Panc1 (cell line): Measurements from ENCODE around the gene PXDN. TPM values are rescaled to one million over a fixed set of nuclear protein-coding genes. Genes with fewer than 3 reads are reported as not detected.

Experiments used
- ATAC-seq: fragments of 200-7000 bp; cut with Tn5 transposase; 2 replicates; pipeline ENCODE4 v1.9.1; 2020; ENCODE audit warnings: mild to moderate bottlenecking, moderate library complexity
- BruUV-seq: library from RNA; stranded (reverse); fragments of 400-500 nt; replicated peaks from 2 replicates; lab custom pipeline; 2021; lab: Mats Ljungman, UMichigan
- CTCF ChIA-PET: fragments of 300-600 bp; sonication (Branson Sonifier 250); formaldehyde crosslinking; loops from one replicate; lab custom pipeline; 2022; ENCODE audit warnings: antibody characterized with exemption; lab: Charles Lee
- POLR2A ChIA-PET: fragments of 300-600 bp; sonication (Branson Sonifier 250); formaldehyde crosslinking; loops from one replicate; lab custom pipeline; 2022; ENCODE audit warnings: antibody characterized with exemption; lab: Charles Lee
- DNase-seq: peaks from one replicate; pipeline ENCODE4 v3.0.0-alpha.2; 2010; ENCODE audit warnings: low read depth, low spot score
- H3K27ac ChIP-seq: 2 replicates; pipeline ENCODE4 v1.5.1; 2011; ENCODE audit warnings: mild to moderate bottlenecking, low read length, inconsistent platforms
- H3K27me3 ChIP-seq: fragments of 200-500 bp; sonication (Bioruptor generic); 2 replicates; pipeline ENCODE4 v1.6.0; 2014; ENCODE audit warnings: low read length, inconsistent platforms; ENCODE audit not compliant: control insufficient read depth, insufficient read depth
- H3K36me3 ChIP-seq: fragments of 200-500 bp; sonication (Bioruptor generic); 2 replicates; pipeline ENCODE4 v1.5.1; 2014; ENCODE audit warnings: inconsistent platforms, mild to moderate bottlenecking, low read length, moderate library complexity; ENCODE audit not compliant: control insufficient read depth, insufficient read depth
- H3K4me1 ChIP-seq: 2 replicates; pipeline ENCODE4 v1.5.1; 2011; ENCODE audit warnings: inconsistent platforms, mild to moderate bottlenecking, low read length, moderate library complexity; ENCODE audit not compliant: control insufficient read depth, insufficient read depth
- H3K4me3 ChIP-seq, 2 experiments: 2 replicates each; pipeline ENCODE4 v1.5.1; 2011 to 2012; ENCODE audit warnings: low read depth in 2 of 2, low read length in 2 of 2, mild to moderate bottlenecking in 2 of 2, inconsistent platforms in 1 of 2, moderate library complexity in 1 of 2
- H3K9me3 ChIP-seq: fragments of 200-500 bp; sonication (Bioruptor generic); 2 replicates; pipeline ENCODE4 v1.5.1; 2014; ENCODE audit warnings: low read depth, mild to moderate bottlenecking, inconsistent platforms, low read length, moderate library complexity; ENCODE audit not compliant: control insufficient read depth, insufficient read depth
- POLR2AphosphoS5 ChIP-seq: IDR thresholded peaks from 2 replicates; pipeline ENCODE4 v1.6.1; 2012; ENCODE audit warnings: mild to moderate bottlenecking, low read depth, low read length, moderate library complexity
- SIN3A ChIP-seq: IDR thresholded peaks from 2 replicates; pipeline ENCODE4 v1.6.1; 2012; ENCODE audit warnings: low read depth, mild to moderate bottlenecking, low read length, moderate library complexity, borderline replicate concordance; ENCODE audit not compliant: insufficient read depth
- TCF7L2 ChIP-seq: IDR thresholded peaks from 2 replicates; pipeline ENCODE4 v1.6.1; 2011; ENCODE audit warnings: mild to moderate bottlenecking, low read depth, low read length, inconsistent platforms
- in situ Hi-C: cut with HindIII; loops from 2 replicates; pipeline ENCODE4 v1.10.0; 2016; ENCODE audit warnings: low sequenced_read_pairs, low pct_unique_long_range_greater_than_20kb
- intact Hi-C: fragments of 100-400 bp; cut with micrococcal nuclease; formaldehyde crosslinking; loops from one replicate; pipeline ENCODE4 v1.10.0; 2022; ENCODE audit not compliant: unreplicated experiment
- total RNA-seq: library from RNA; stranded (reverse); gene quantifications from one replicate; pipeline ENCODE4 v1.2.1, GENCODE V29; 2021; ENCODE audit not compliant: unreplicated experiment
- TF ChIP-seq, protein P1 (sequence below): fragments of 450-650 bp; IDR thresholded peaks from 2 replicates; pipeline ENCODE4 v1.5.1; 2017; ENCODE audit warnings: mild to moderate bottlenecking
- TF ChIP-seq, protein P2 (sequence below), 2 experiments: IDR thresholded peaks; 2 replicates each; pipeline ENCODE4 v1.6.1; 2011 to 2012; ENCODE audit warnings: low read depth in 2 of 2, control low read depth in 1 of 2, low read length in 1 of 2, mild to moderate bottlenecking in 1 of 2, moderate library complexity in 1 of 2; ENCODE audit not compliant: insufficient read depth in 1 of 2

The PXDN gene
- total RNA-seq, 1 experiment from 2014 or later = 2.5 TPM

DNA sequence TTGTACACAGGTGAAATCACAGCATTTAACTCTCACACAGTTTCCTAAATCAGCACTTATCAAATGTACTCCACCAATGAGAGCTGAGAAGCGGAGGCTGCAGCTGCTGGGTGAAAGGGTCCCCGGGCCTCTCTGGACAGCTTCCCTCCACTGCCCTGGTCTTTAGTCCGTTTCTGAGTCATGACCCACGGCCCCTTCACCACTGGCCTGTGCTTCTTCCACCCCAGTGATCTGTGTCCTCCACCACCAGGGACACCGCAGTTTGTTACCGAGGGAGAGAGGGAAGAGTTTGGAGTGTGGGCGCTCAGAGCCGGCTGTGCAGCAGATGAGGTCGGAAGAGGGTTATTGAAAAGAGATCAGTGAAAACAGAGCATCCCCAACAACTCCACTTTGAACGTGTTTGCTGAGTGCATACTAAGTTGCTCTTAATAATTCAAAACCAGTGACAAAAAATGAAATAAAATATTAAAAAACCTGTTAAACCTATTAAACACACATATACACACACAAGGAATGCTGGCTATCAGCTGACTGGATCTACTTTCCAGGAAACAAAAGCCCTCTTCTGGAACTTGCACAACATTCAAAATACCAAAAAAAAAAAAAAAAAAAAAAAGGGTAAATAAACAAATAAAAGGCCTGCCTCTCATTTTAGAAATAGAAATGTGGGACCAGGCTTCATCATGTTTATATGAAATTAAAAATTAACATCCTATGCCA is 54.1 kb downstream of the PXDN start:
- H3K4me3 ChIP-seq = no peak overlapping the region
- H3K4me1 ChIP-seq = peaks cover 30% of the 10 kb centered on the region
- no peaks in the 10 kb centered on the region for H3K36me3 ChIP-seq
- intact Hi-C loops (no loop called here), in situ Hi-C loops (no loop called here)
- no peak for TF ChIP-seq TCF7L2
- TF ChIP-seq POLR2AphosphoS5 = no peak
- TF ChIP-seq, protein P1, sequence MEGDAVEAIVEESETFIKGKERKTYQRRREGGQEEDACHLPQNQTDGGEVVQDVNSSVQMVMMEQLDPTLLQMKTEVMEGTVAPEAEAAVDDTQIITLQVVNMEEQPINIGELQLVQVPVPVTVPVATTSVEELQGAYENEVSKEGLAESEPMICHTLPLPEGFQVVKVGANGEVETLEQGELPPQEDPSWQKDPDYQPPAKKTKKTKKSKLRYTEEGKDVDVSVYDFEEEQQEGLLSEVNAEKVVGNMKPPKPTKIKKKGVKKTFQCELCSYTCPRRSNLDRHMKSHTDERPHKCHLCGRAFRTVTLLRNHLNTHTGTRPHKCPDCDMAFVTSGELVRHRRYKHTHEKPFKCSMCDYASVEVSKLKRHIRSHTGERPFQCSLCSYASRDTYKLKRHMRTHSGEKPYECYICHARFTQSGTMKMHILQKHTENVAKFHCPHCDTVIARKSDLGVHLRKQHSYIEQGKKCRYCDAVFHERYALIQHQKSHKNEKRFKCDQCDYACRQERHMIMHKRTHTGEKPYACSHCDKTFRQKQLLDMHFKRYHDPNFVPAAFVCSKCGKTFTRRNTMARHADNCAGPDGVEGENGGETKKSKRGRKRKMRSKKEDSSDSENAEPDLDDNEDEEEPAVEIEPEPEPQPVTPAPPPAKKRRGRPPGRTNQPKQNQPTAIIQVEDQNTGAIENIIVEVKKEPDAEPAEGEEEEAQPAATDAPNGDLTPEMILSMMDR = no peak
- TF ChIP-seq SIN3A = no peak
- TF ChIP-seq, protein P2, sequence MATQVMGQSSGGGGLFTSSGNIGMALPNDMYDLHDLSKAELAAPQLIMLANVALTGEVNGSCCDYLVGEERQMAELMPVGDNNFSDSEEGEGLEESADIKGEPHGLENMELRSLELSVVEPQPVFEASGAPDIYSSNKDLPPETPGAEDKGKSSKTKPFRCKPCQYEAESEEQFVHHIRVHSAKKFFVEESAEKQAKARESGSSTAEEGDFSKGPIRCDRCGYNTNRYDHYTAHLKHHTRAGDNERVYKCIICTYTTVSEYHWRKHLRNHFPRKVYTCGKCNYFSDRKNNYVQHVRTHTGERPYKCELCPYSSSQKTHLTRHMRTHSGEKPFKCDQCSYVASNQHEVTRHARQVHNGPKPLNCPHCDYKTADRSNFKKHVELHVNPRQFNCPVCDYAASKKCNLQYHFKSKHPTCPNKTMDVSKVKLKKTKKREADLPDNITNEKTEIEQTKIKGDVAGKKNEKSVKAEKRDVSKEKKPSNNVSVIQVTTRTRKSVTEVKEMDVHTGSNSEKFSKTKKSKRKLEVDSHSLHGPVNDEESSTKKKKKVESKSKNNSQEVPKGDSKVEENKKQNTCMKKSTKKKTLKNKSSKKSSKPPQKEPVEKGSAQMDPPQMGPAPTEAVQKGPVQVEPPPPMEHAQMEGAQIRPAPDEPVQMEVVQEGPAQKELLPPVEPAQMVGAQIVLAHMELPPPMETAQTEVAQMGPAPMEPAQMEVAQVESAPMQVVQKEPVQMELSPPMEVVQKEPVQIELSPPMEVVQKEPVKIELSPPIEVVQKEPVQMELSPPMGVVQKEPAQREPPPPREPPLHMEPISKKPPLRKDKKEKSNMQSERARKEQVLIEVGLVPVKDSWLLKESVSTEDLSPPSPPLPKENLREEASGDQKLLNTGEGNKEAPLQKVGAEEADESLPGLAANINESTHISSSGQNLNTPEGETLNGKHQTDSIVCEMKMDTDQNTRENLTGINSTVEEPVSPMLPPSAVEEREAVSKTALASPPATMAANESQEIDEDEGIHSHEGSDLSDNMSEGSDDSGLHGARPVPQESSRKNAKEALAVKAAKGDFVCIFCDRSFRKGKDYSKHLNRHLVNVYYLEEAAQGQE (IDR thresholded peaks at IDR 0.05; ENCODE audit: insufficient read depth in 1 of 2, low read depth in 2 of 2, low read length in 1 of 2) = no peak
- peak overlapping the region; percentile 75 for H3K27ac ChIP-seq
- no peaks in the 10 kb centered on the region for H3K27me3 ChIP-seq
- CTCF ChIA-PET = interaction anchor here (0.6 kb wide), 1 partner anchor 12 kb away, joined by 4 read pairs; no protein-coding TSS in a partner anchor
- DNase-seq (no peak), ATAC-seq (no peak)
- POLR2A ChIA-PET = no interaction called here
- no peaks in the 10 kb centered on the region for H3K9me3 ChIP-seq
- no TSS peak for BruUV-seq

DNA sequence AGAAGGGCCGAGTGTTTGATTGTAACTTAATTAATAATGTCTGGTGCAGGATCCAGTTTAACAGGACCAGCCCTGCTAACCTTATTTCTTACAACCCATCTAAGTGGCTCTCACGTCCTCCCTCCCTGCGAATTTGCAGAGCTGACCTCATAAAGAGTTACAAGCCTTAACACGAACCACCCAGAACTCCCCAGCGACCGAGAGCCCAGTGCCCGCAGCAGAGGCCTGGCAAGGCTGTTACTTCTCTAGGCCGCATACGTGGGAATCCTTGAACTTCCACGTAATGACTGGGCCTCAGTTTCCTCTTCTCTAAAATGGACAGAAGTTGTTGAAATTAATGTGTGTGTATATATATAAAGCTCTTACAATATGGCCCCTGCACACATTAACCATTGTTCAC is 55.5 kb downstream of the PXDN start:
- H3K36me3 ChIP-seq = no peaks in the 10 kb centered on the region
- intact Hi-C loops (no loop called here), in situ Hi-C loops (no loop called here)
- ATAC-seq (no peak), DNase-seq (no peak)
- H3K27me3 ChIP-seq = no peaks in the 10 kb centered on the region
- BruUV-seq = no TSS peak
- CTCF ChIA-PET = no interaction called here
- no peak overlapping the region for H3K4me3 ChIP-seq
- TF ChIP-seq, protein P1 = no peak
- TF ChIP-seq TCF7L2 = no peak
- no peak for TF ChIP-seq SIN3A
- TF ChIP-seq, protein P2 (IDR thresholded peaks at IDR 0.05; ENCODE audit: insufficient read depth in 1 of 2, low read depth in 2 of 2, low read length in 1 of 2) = no peak
- TF ChIP-seq POLR2AphosphoS5 = no peak
- H3K4me1 ChIP-seq = peaks cover 30% of the 10 kb centered on the region
- POLR2A ChIA-PET = interaction anchor here (0.6 to 0.7 kb wide), 2 partner anchors 16 to 56 kb away, joined by 3 to 5 read pairs; no protein-coding TSS in a partner anchor
- no peaks in the 10 kb centered on the region for H3K9me3 ChIP-seq
- peak overlapping the region; percentile 88; the same call in 1 of the 2 replicates for H3K27ac ChIP-seq
